ENCODE measurements around the gene CAPN9.

Gene CAPN9

GRCh38 chr1:230768903-230769570 lies 21.8 kb downstream of the CAPN9 start:
- no peak for DNase-seq (ENCODE audit: low spot score)

- no peak for DNase-seq (ENCODE audit: low spot score)
Observed at GRCh38 chr1:230770317-230770716, 23.1 kb downstream of the CAPN9 start.

GRCh38 chr1:230771773-230772354 lies 24.7 kb downstream of the CAPN9 start:
- DNase-seq (ENCODE audit: low spot score): no peak

GRCh38 chr1:230772457-230773395 lies 25.5 kb downstream of the CAPN9 start:
- DNase-seq (ENCODE audit: low spot score): peak; percentile 86

- DNase-seq (ENCODE audit: low spot score): peak; percentile 77
Observed at GRCh38 chr1:230773396-230774033, 26.3 kb downstream of the CAPN9 start.

- no peak for DNase-seq (ENCODE audit: low spot score)
Observed at GRCh38 chr1:230778916-230779590, 31.9 kb downstream of the CAPN9 start.

DNA sequence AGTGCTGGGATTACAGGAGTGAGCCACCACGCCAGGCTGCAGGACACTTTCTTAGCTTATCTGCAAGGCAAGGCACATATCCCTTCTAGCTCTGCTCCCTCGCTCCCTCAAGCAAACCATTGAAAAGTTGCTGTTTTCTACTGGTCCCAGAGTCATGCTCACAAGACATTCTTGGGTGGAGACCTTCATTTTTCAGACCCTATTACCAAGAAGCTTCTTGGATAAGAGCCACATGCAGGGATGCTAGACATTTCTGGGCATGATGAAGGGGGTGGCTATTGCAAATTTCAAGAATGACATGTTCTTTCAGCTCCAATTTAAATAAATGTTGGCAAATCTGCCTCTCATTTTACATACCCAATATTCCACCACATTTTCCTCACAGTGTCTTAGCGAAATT lies 33.9 kb downstream of the CAPN9 start:
- no peak for DNase-seq (ENCODE audit: low spot score)

DNA sequence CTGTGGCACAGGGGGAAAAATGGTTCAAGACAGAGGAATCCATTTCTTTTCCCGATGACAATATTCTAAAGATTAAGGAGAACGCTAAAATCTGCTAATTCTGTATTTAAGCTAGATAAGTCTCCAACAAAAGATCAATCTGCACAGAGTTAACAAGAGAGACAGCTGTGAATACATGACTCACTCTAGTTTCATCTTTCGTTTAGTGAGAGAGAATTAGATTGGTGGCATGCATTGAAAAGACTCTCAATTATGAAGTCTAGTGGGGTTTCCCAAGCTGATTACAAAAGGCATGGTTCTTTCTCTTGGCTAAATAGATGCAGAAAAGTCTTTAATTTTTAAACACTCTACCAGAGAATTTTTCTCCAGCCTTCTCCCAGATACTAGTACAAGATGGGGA lies 34.4 kb downstream of the CAPN9 start:
- peak; percentile 42 for DNase-seq (ENCODE audit: low spot score)

GRCh38 chr1:230784163-230784562 lies 37.0 kb downstream of the CAPN9 start:
- DNase-seq (ENCODE audit: low spot score): no peak

DNA sequence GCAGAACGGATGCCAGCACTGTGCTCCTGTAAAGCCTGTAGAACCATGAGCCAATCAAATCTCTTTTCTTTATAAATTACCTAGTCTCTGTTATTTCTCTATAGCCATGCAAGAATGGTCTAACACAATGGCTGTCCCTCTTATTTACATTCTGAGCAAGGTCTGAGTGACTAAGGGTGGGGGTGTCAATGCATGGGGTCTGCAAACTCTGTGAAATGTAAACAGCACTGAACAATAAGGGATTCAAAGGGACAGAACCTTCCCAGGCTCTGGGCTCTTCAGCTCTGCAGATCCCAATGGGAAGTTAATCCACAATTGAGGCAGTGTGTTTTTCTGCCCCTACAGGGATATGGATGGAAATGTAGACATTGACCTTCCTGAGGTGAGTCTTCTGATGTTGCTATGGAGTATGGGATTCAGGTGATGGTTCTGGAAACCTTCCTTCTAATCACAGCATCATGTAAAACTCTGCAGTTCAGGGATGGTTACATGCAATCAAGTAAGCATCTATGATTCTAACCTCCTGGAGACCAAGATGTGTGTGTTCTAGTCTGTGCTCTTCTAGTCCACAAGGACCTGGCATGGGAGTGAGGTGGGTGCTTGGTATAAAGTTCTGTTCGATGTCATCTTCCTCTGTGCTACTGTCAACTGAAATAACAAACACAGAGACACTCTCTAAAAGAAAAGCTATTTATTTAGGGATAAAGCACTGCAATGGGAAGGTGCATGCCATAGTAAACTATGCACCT lies 38.6 kb downstream of the CAPN9 start:
- no peak for DNase-seq (ENCODE audit: low spot score)

DNA sequence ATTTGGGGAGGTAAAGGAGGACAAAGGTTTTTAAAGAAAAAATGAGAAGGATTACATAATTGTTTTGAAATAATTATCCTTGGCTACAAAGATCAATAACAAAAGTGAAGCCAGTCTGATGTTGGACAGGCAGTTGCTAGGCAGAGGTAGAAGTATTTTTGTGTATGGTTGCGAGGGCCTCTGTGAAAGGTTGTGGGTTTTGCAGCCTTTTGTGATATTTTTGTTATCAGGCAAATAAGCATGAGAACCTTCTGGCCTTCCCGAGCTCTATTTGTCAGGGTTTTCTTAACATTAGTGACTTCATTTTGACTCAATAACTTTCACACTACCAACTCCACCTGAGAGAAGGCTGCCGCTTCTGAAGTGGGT lies 39.2 kb downstream of the CAPN9 start:
- no peak for DNase-seq (ENCODE audit: low spot score)

GRCh38 chr1:230787471-230787870 lies 40.3 kb downstream of the CAPN9 start:
- DNase-seq (ENCODE audit: low spot score): no peak

- no peak for DNase-seq (ENCODE audit: low spot score)
Observed at GRCh38 chr1:230788561-230789275, 41.5 kb downstream of the CAPN9 start.

GRCh38 chr1:230790026-230790425 lies 42.8 kb downstream of the CAPN9 start:
- DNase-seq (ENCODE audit: low spot score): no peak

DNA sequence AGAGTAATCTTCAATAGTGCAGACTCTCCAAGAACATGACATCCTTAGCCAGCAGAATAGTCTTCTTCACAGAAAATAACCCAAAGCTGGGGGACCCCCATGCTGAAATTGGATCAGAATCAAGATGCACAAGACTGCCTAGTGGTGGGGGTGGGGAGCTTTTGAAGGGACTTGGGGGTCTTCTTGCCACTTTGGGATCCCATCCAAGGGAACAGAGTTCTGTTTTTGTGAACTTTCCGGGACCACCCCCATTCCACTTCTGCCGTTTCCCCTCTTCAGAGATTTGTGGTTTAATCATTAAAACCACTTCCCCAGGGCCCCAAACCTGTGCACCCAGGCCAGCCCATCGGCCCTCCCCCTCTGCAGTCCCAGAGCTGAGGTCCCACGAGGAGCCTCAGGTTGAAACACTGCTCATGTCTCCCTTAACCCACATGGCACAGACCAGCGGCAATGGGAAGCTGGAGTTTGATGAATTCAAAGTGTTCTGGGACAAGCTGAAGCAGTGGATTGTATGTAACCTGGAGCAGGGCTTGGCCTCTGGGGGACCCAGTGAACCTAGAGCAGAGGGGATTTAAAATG lies 44.9 kb downstream of the CAPN9 start:
- no peak for DNase-seq (ENCODE audit: low spot score)

- no peak for DNase-seq (ENCODE audit: low spot score)
Observed at GRCh38 chr1:230792691-230793462, 45.7 kb downstream of the CAPN9 start.

DNA sequence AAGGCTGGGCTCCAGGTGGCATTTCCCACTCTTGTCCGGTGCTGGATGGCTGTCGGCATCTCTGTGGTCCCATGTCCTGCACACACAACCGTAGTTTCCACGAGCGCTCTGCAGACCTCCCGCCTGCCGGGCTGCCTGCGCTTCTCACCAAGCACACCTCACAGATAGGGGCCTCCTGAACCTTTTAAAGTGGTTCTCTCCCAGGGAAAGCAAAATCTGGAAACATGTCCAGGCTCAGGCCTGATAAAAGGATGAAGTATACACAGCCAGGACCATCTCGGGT lies 46.2 kb downstream of the CAPN9 start:
- no peak for DNase-seq (ENCODE audit: low spot score)

DNA sequence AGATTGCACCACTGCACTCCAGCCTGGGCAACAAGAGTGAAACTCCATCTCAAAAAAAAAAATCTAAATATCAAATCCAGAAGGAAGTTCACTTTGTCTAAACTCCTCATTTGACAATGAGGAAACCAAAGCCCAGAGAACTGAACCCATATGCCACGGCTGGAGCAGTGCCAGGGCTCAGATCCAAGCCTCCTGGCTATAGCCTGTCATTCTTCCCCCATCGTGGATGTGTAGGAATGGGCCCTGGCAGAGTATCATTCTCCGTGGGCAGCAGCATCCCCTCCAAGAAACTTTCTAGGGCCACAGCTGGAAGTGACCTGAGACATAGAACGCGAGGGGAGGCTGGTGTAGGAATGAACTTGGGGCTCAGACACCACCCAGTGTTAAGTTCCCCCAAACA lies 47.2 kb downstream of the CAPN9 start:
- DNase-seq (ENCODE audit: low spot score): no peak

GRCh38 chr1:230794871-230795605 lies 47.9 kb downstream of the CAPN9 start:
- no peak for DNase-seq (ENCODE audit: low spot score)
